ENCODE measurements around the gene DENND4A.

DNA sequence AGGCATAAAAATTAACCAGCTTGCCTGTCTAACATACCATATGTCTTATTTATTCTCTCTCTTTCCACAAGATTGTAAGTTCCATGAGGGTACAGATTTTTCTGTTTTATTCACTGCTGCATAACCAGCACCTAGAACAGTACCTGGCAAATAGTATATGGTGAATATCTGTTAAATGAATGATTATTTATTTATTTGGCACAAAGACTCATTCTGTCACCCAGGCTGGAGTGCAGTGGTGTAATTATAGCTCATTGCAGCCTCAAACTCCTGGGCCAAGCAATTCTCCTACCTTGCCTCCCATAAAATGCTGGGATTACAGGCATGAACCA is 24.9 kb downstream of the DENND4A start:
- TF ChIP-seq, protein P1, sequence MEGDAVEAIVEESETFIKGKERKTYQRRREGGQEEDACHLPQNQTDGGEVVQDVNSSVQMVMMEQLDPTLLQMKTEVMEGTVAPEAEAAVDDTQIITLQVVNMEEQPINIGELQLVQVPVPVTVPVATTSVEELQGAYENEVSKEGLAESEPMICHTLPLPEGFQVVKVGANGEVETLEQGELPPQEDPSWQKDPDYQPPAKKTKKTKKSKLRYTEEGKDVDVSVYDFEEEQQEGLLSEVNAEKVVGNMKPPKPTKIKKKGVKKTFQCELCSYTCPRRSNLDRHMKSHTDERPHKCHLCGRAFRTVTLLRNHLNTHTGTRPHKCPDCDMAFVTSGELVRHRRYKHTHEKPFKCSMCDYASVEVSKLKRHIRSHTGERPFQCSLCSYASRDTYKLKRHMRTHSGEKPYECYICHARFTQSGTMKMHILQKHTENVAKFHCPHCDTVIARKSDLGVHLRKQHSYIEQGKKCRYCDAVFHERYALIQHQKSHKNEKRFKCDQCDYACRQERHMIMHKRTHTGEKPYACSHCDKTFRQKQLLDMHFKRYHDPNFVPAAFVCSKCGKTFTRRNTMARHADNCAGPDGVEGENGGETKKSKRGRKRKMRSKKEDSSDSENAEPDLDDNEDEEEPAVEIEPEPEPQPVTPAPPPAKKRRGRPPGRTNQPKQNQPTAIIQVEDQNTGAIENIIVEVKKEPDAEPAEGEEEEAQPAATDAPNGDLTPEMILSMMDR (conservative IDR thresholded peaks at IDR 0.05; ENCODE audit: low read depth, low read length) = no peak
- TF ChIP-seq EZH2phosphoT487 (IDR thresholded peaks at IDR 0.05; ENCODE audit: borderline replicate concordance, low read length) (no peak), EZH2 (IDR thresholded peaks at IDR 0.05; ENCODE audit: low read length, unreplicated experiment) (no peak)
